A549 (cell line): Measurements from ENCODE around the gene ABCC1. TPM values are rescaled to one million over a fixed set of nuclear protein-coding genes. Genes with fewer than 3 reads are reported as not detected.

Experiments
- ATAC-seq, 2 experiments: fragments of 200-7000 bp in 1 of 2; fragments of >200 bp in 1 of 2; cut with Nextera tagmentation in 1 of 2; cut with Tn5 transposase in 1 of 2; 3 replicates each; pipeline versions ENCODE4 v1.8.0 to v1.9.1; 2018 to 2020; ENCODE audit warnings: mild to moderate bottlenecking in 1 of 2, moderate library complexity in 1 of 2
- CTCF ChIA-PET: fragments of 300-600 bp; sonication (Branson Sonifier 250); formaldehyde crosslinking; extraction: SDS; loops from one replicate; lab custom pipeline; 2021; ENCODE audit warnings: antibody characterized with exemption, inconsistent platforms; lab: Yijun Ruan, JAX
- POLR2A ChIA-PET: fragments of 350-600 bp; formaldehyde crosslinking; extraction: SDS; loops from one replicate; lab custom pipeline; 2021; ENCODE audit warnings: antibody characterized with exemption, inconsistent platforms; lab: Yijun Ruan, JAX
- DNase-seq, 2 experiments: peaks; one replicate each; pipeline versions ENCODE4 v3.0.0 to v3.0.0-alpha.2; 2011 to 2016; ENCODE audit warnings: low read depth in 1 of 2, low spot score in 1 of 2
- FAIRE-seq: peaks from 2 replicates; lab custom pipeline; 2011; peaks lifted over from hg19 to GRCh38; lab: Jason Lieb, UNC
- H3K27ac ChIP-seq, 2 experiments: fragments of >200 bp; sonication (Bioruptor Twin); formaldehyde crosslinking; 3 replicates each; pipeline ENCODE4 v1.5.1; 2016 to 2017
- H3K4me1 ChIP-seq: fragments of >200 bp; sonication (Bioruptor Twin); formaldehyde crosslinking; 3 replicates; pipeline ENCODE4 v1.6.1; 2016
- H3K4me2 ChIP-seq: fragments of >200 bp; sonication (Bioruptor Twin); formaldehyde crosslinking; 3 replicates; pipeline ENCODE4 v1.6.1; 2016
- H3K4me3 ChIP-seq: fragments of >200 bp; sonication (Bioruptor Twin); formaldehyde crosslinking; 3 replicates; pipeline ENCODE4 v1.5.1; 2016
- H3K9me3 ChIP-seq: fragments of >200 bp; sonication (Bioruptor Twin); formaldehyde crosslinking; 3 replicates; pipeline ENCODE4 v1.6.1; 2016
- CHD2 ChIP-seq: fragments of 150-350 bp; IDR thresholded peaks from 2 replicates; pipeline ENCODE4 v1.6.1; 2014; ENCODE audit warnings: low read length; ENCODE audit not compliant: partially characterized antibody
- E2F6 ChIP-seq: IDR thresholded peaks from 2 replicates; pipeline ENCODE4 v1.6.1; 2012; ENCODE audit warnings: low read depth, borderline replicate concordance
- EHF ChIP-seq: fragments of 250-450 bp; sonication (Bioruptor Pico); IDR thresholded peaks from 2 replicates; pipeline ENCODE4 v1.5.0; 2020; ENCODE audit warnings: mild to moderate bottlenecking
- EHMT2 ChIP-seq: fragments of 200-600 bp; sonication (generic); IDR thresholded peaks from 2 replicates; pipeline ENCODE4 v1.6.1; 2016; ENCODE audit warnings: antibody characterized with exemption, low read depth, mild to moderate bottlenecking, moderate library complexity
- ELK1 ChIP-seq: fragments of 150-350 bp; IDR thresholded peaks from 2 replicates; pipeline ENCODE4 v1.6.1; 2014; ENCODE audit warnings: low read depth, mild to moderate bottlenecking, low read length
- FOSL2 ChIP-seq, 2 experiments: fragments of 450-650 bp in 1 of 2; fragments of >200 bp in 1 of 2; sonication (Bioruptor Twin) in 1 of 2; formaldehyde crosslinking; IDR thresholded peaks; 2 replicates each; pipeline versions ENCODE4 v1.5.0 to v1.6.1; 2016 to 2020; ENCODE audit warnings: mild to moderate bottlenecking in 1 of 2, moderate library complexity in 1 of 2
- FOXS1 ChIP-seq: fragments of 250-450 bp; sonication (Bioruptor Pico); IDR thresholded peaks from 2 replicates; pipeline ENCODE4 v1.5.0; 2020; ENCODE audit warnings: mild to moderate bottlenecking, moderate library complexity
- HDAC2 ChIP-seq: fragments of 200-600 bp; sonication (generic); IDR thresholded peaks from 2 replicates; pipeline ENCODE4 v1.6.1; 2016
- MAFK ChIP-seq: fragments of 450-650 bp; IDR thresholded peaks from 2 replicates; pipeline ENCODE4 v1.6.1; 2014; ENCODE audit not compliant: partially characterized antibody
- POLR2AphosphoS2 ChIP-seq: conservative IDR thresholded peaks from 2 replicates; pipeline ENCODE4 v1.6.1; 2012; ENCODE audit warnings: low read length, improper control_type of control experiment, inconsistent platforms
- RAD21 ChIP-seq, 2 experiments: fragments of >200 bp in 1 of 2; sonication (Bioruptor Twin) in 1 of 2; formaldehyde crosslinking in 1 of 2; IDR thresholded peaks in 1 of 2; conservative IDR thresholded peaks in 1 of 2; 2 replicates in 1 of 2; 3 replicates in 1 of 2; pipeline ENCODE4 v1.6.1; 2012 to 2018; ENCODE audit warnings: inconsistent platforms in 1 of 2
- RCOR1 ChIP-seq: fragments of 150-350 bp; IDR thresholded peaks from 2 replicates; pipeline ENCODE4 v1.6.1; 2014; ENCODE audit warnings: antibody characterized with exemption, low read length, low read depth
- RFX5 ChIP-seq: fragments of 450-650 bp; IDR thresholded peaks from 2 replicates; pipeline ENCODE4 v1.7.1; 2014; ENCODE audit warnings: antibody characterized with exemption, mild to moderate bottlenecking, moderate library complexity
- TP53 ChIP-seq: fragments of 250-450 bp; sonication (Bioruptor Pico); IDR thresholded peaks from 2 replicates; pipeline ENCODE4 v1.5.0; 2021; ENCODE audit warnings: mild to moderate bottlenecking, moderate library complexity
- USF2 ChIP-seq: fragments of 450-650 bp; IDR thresholded peaks from 2 replicates; pipeline ENCODE4 v1.6.1; 2014; ENCODE audit warnings: antibody characterized with exemption
- ZC3H11A ChIP-seq: fragments of 450-650 bp; IDR thresholded peaks from 2 replicates; pipeline ENCODE4 v1.6.1; 2014; ENCODE audit warnings: antibody characterized with exemption, mild to moderate bottlenecking
- ZFP36 ChIP-seq: fragments of 450-650 bp; IDR thresholded peaks from 2 replicates; pipeline ENCODE4 v1.6.1; 2014; ENCODE audit warnings: borderline replicate concordance; ENCODE audit not compliant: partially characterized antibody
- ZNF302 ChIP-seq: fragments of 250-450 bp; sonication (Bioruptor Pico); IDR thresholded peaks from 2 replicates; pipeline ENCODE4 v1.9.0; 2021; ENCODE audit warnings: inconsistent platforms, mild to moderate bottlenecking, moderate library complexity
- WGBS: methylation state at CpG from one replicate; pipeline ENCODE4 v1.1.6; 2017; ENCODE audit errors: missing lambda C conversion rate; 5-methylcytosine and 5-hydroxymethylcytosine counted together
- polyA plus RNA-seq, 4 experiments: library from polyadenylated mRNA; depleted of rRNA in 3 of 4; stranded (reverse); fragments of >200 nt; fragmentation: RNase III in 1 of 4; extraction: RNeasy Plus Mini Kit Qiagen cat#74134 plus additional on column Dnase treatment in 1 of 4; gene quantifications; 2 replicates in 3 of 4; 3 replicates in 1 of 4; pipeline ENCODE4 v1.2.3, GENCODE V29; 2011 to 2017

The ABCC1 gene
- polyA plus RNA-seq, 2 of the 4 experiments (the other 2 are of a cell fraction): 56.5 to 93.8 TPM

- no peak overlapping the region for H3K4me3 ChIP-seq
- ATAC-seq (peak; percentile 74 to 99; a peak in 4 of 6 replicates), FAIRE-seq (no peak)
- TF ChIP-seq RFX5 (peak; percentile 98), ZNF302 (CRISPR knock-in tag) (no peak), FOXS1 (CRISPR knock-in tag) (no peak), USF2 (peak; percentile 75), CHD2 (no peak), RCOR1 (no peak), ELK1 (no peak)
- TF ChIP-seq, all 56 proteins: peak for 2
- peak; percentile 55 to 84 for DNase-seq
- POLR2A ChIA-PET: no interaction called here
- H3K9me3 ChIP-seq: no peaks in the 10 kb centered on the region
- WGBS: 77% methylated on average over 7 of the region's 7 CpGs
- peak overlapping the region in 1 of 2 experiments; percentile 27; a peak in 1 of 6 replicates for H3K27ac ChIP-seq
- peaks cover under 1% of the 10 kb centered on the region; the same call in 2 of the 3 replicates for H3K4me1 ChIP-seq
- CTCF ChIA-PET: interaction anchor here (0.9 to 1.6 kb wide), 2 partner anchors 20 to 123 kb away, joined by 3 to 5 read pairs; partner anchors contain the start of gene CEP20
- no peak overlapping the region for H3K4me2 ChIP-seq
These were observed 41.4 kb upstream of the ABCC1 start for GRCh38 chr16:15907863-15908478.

GRCh38 chr16:15911198-15911597, 38.2 kb upstream of the ABCC1 start:
- CTCF ChIA-PET: no interaction called here
- ATAC-seq (no peak), DNase-seq (no peak), FAIRE-seq (no peak)
- Histone ChIP-seq H3K4me1 (no peaks in the 10 kb centered on the region), H3K9me3 (no peaks in the 10 kb centered on the region), H3K27ac (no peak overlapping the region), H3K4me2 (no peak overlapping the region), H3K4me3 (no peak overlapping the region)
- 92% methylated on average over 3 of the region's 3 CpGs for WGBS
- no peak for TF ChIP-seq E2F6
- TF ChIP-seq EHF (CRISPR knock-in tag): no peak
- no peak for TF ChIP-seq RAD21 (conservative IDR thresholded peaks at IDR 0.05 in 1 of 2, IDR thresholded peaks at IDR 0.05 in 1 of 2)
- no peak for TF ChIP-seq HDAC2
- TF ChIP-seq MAFK: no peak
- no peak for TF ChIP-seq FOSL2 (IDR thresholded peaks at IDR 0.05)
- no peak for TF ChIP-seq FOSL2 (CRISPR knock-in tag; IDR thresholded peaks at IDR 0.05)
- TF ChIP-seq EHMT2: no peak
- TF ChIP-seq ZC3H11A: no peak
- TF ChIP-seq TP53 (CRISPR knock-in tag): no peak
- POLR2A ChIA-PET: no interaction called here

- no peak for ATAC-seq
- FAIRE-seq: no peak
- H3K27ac ChIP-seq: 0 out of 6 replicates have a peak overlapping the region, but pooled peaks of 1 of the 2 experiments have one; percentile 14
- H3K4me3 ChIP-seq: no peak overlapping the region
- no peak for DNase-seq
- H3K4me2 ChIP-seq: no peak overlapping the region
- 71% methylated on average over 7 of the region's 7 CpGs for whole genome bisulfite sequencing
- TF ChIP-seq POLR2AphosphoS2 (no peak), E2F6 (no peak), ZFP36 (no peak)
- H3K4me1 ChIP-seq: no peaks in the 10 kb centered on the region
- H3K9me3 ChIP-seq: no peaks in the 10 kb centered on the region
- CTCF ChIA-PET: interaction anchor here (0.6 to 1.0 kb wide), 3 partner anchors 10 to 868 kb away, joined by 4 read pairs; no protein-coding TSS in a partner anchor
- POLR2A ChIA-PET: no interaction called here
These were observed 36.2 kb upstream of the ABCC1 start for GRCh38 chr16:15913046-15913698.
